Peyer's patch (tissue), 4 donors: ENCODE data around the gene SNRPD3.

Experiments
- POLR2A ChIP-seq, 2 donors: fragments of 450-650 bp; IDR thresholded peaks; one replicate each; pipeline ENCODE4 v1.5.1; 2017; ENCODE audit warnings: antibody characterized with exemption in 2 of 2, mild to moderate bottlenecking in 2 of 2, moderate library complexity in 2 of 2
- TF ChIP-seq, protein P1 (sequence below), 6 experiments: fragments of 450-650 bp in 4 of 6; fragments of 200-600 bp in 2 of 6; sonication (generic) in 1 of 6; IDR thresholded peaks; one replicate each; pipeline ENCODE4 v1.5.1; 2017 to 2019; ENCODE audit warnings: antibody characterized with exemption in 6 of 6, mild to moderate bottlenecking in 3 of 6, moderate library complexity in 1 of 6

DNA sequence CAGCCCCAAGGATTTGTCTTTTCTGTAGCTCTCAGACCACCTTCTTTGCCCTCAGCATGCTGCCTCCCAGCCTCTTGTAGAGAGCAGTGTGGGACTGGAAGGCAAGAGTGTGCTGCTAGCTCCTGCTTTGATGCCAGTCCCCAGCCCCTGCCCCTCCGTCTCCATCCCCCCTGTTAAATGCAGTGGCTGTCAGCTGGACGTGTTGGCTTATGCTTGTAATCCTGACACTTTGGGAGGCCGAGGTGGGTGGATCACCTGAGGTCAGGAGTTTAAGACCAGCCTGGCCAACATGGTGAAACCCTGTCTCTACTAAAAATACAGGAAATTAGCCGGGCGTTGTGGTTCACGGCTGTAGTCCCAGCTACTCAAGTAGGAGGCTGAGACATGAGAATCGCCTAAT is 15.5 kb downstream of the SNRPD3 start:
- TF ChIP-seq, protein P1, sequence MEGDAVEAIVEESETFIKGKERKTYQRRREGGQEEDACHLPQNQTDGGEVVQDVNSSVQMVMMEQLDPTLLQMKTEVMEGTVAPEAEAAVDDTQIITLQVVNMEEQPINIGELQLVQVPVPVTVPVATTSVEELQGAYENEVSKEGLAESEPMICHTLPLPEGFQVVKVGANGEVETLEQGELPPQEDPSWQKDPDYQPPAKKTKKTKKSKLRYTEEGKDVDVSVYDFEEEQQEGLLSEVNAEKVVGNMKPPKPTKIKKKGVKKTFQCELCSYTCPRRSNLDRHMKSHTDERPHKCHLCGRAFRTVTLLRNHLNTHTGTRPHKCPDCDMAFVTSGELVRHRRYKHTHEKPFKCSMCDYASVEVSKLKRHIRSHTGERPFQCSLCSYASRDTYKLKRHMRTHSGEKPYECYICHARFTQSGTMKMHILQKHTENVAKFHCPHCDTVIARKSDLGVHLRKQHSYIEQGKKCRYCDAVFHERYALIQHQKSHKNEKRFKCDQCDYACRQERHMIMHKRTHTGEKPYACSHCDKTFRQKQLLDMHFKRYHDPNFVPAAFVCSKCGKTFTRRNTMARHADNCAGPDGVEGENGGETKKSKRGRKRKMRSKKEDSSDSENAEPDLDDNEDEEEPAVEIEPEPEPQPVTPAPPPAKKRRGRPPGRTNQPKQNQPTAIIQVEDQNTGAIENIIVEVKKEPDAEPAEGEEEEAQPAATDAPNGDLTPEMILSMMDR (IDR thresholded peaks at IDR 0.05), result no peak
- no peak for TF ChIP-seq POLR2A (IDR thresholded peaks at IDR 0.05)
